Lower leg skin (tissue), 4 donors: ENCODE measurements around the gene GPRIN1. TPM values are rescaled to one million over a fixed set of nuclear protein-coding genes. Genes with fewer than 3 reads are reported as not detected.
"Not testable (repeated sequence)": the region's sequence is repeated elsewhere in the genome, so short reads cannot be mapped to it uniquely, and the experiment has no call there.

Source experiments
- DNase-seq, 2 donors: peaks; one replicate each; pipeline ENCODE4 v3.0.0-alpha.2; 2019; ENCODE audit warnings: low spot score in 2 of 2
- H3K4me3 ChIP-seq: fragments of 200-600 bp; sonication (generic); 2 replicates; pipeline ENCODE4 v1.5.1; 2017; ENCODE audit warnings: mild to moderate bottlenecking, low read depth; ENCODE audit not compliant: poor library complexity, severe bottlenecking
- CTCF ChIP-seq, 3 donors: fragments of 450-650 bp; IDR thresholded peaks; one replicate each; pipeline ENCODE4 v1.5.1; 2016; ENCODE audit warnings: antibody characterized with exemption in 3 of 3, mild to moderate bottlenecking in 3 of 3, moderate library complexity in 2 of 3
- POLR2A ChIP-seq, 2 donors: fragments of 450-650 bp; IDR thresholded peaks; one replicate each; pipeline ENCODE4 v1.6.1; 2016 to 2017; ENCODE audit warnings: antibody characterized with exemption in 2 of 2, mild to moderate bottlenecking in 1 of 2, moderate library complexity in 1 of 2
- WGBS, 2 donors: methylation state at CpG; one replicate each; pipeline ENCODE4 v1.1.5; 2018; 5-methylcytosine and 5-hydroxymethylcytosine counted together
- intact Hi-C: fragments of 100-400 bp; cut with DNase I; formaldehyde crosslinking; loops from one replicate; pipeline ENCODE4 v1.15.0; 2023; ENCODE audit warnings: low total_unique reads
- total RNA-seq, 4 donors: library from RNA; depleted of rRNA; stranded (reverse); fragments of >200 nt; gene quantifications; one replicate each; pipeline ENCODE4 v1.1.0, GENCODE V29; 2016

The GPRIN1 gene
- total RNA-seq, 4 donors from 2014 or later, result 0.72 to 1.7 (median 1.5) TPM

- WGBS, 2 donors, result 77% methylated on average over 12 of the region's 12 CpGs
- no peak for DNase-seq
Observed at GRCh38 chr5:176601901-176602482, 8.0 kb downstream of the GPRIN1 start.

GRCh38 chr5:176599749-176600430, 10.1 kb downstream of the GPRIN1 start:
- H3K4me3 ChIP-seq, DNase-seq, intact Hi-C loops: not testable (repeated sequence)
- 83 to 91% methylated on average over 18 to 19 of the region's 19 CpGs for WGBS, 2 donors

More at GRCh38 chr5:176601901-176602482, 8.0 kb downstream of the GPRIN1 start:
- H3K4me3 ChIP-seq, result no peak overlapping the region
- intact Hi-C loops, result no loop called here
- TF ChIP-seq CTCF (IDR thresholded peaks at IDR 0.05) (no peak), POLR2A (IDR thresholded peaks at IDR 0.05) (no peak)

- intact Hi-C loops, result no loop called here
- 85 to 93% methylated on average over 32 to 40 of the region's 47 CpGs for WGBS, 2 donors
- no peak for DNase-seq
- no peak overlapping the region for H3K4me3 ChIP-seq
- TF ChIP-seq CTCF (IDR thresholded peaks at IDR 0.05), result no peak
- no peak for TF ChIP-seq POLR2A (IDR thresholded peaks at IDR 0.05)
Observed at GRCh38 chr5:176597417-176598389, 12.3 kb downstream of the GPRIN1 start.

GRCh38 chr5:176596689-176597416, 13.1 kb downstream of the GPRIN1 start:
- no peak for DNase-seq
- no peak overlapping the region for H3K4me3 ChIP-seq
- 63 to 74% methylated on average over 47 to 80 of the region's 98 CpGs for WGBS, 2 donors
- TF ChIP-seq CTCF (IDR thresholded peaks at IDR 0.05) (no peak), POLR2A (IDR thresholded peaks at IDR 0.05) (no peak)
- intact Hi-C loops, result no loop called here

- 86 to 89% methylated on average over 23 of the region's 23 CpGs for WGBS, 2 donors
- TF ChIP-seq CTCF (IDR thresholded peaks at IDR 0.05) (no peak), POLR2A (IDR thresholded peaks at IDR 0.05) (no peak)
- intact Hi-C loops, result no loop called here
- DNase-seq, result no peak
- H3K4me3 ChIP-seq, result no peak overlapping the region
Observed at GRCh38 chr5:176596069-176596644, 13.8 kb downstream of the GPRIN1 start.
